ENCODE results near the gene DCDC1. TPM values are rescaled to one million over a fixed set of nuclear protein-coding genes. Genes with fewer than 3 reads are reported as not detected.

Gene DCDC1
- total RNA-seq, 2 experiments from 2014 or later = not detected

DNA sequence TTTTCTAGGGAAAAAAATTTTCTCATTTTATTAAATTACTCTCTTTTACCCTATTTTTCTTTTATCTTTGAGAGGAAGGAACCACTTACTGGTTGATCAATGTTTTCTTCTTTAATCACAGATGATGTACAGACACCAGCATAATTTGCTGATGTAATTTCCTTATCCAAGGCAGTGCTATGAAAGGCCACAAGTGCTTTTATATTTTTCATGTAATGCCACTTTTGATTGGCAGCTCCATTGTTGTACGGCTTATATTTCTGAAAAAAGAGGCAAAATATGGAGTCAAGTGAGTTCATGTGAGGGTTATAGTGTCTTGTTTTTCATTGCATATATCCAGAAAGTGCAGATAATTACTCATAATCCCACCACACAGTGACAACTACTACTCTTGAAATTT, 460.7 kb downstream of the DCDC1 start:
- Mint-ChIP-seq H3K36me3 (no peaks in the 10 kb centered on the region), H3K27ac (no peak overlapping the region), H3K4me3 (no peak overlapping the region), H3K9me3 (no peaks in the 10 kb centered on the region), H3K4me1 (no peaks in the 10 kb centered on the region), H3K27me3 (no peaks in the 10 kb centered on the region)
- DNase-seq (no peak), ATAC-seq (ENCODE audit: low read depth) (no peak)
- POLR2A ChIA-PET = no interaction called here

- ATAC-seq (ENCODE audit: low read depth) (no peak), DNase-seq (no peak)
- Mint-ChIP-seq H3K27ac (no peak overlapping the region), H3K36me3 (no peaks in the 10 kb centered on the region), H3K4me1 (no peaks in the 10 kb centered on the region), H3K4me3 (no peak overlapping the region), H3K27me3 (no peaks in the 10 kb centered on the region), H3K9me3 (no peaks in the 10 kb centered on the region)
- POLR2A ChIA-PET = no interaction called here
Measured at GRCh38 chr11:30908272-30908671, 461.3 kb downstream of the DCDC1 start.

DNA sequence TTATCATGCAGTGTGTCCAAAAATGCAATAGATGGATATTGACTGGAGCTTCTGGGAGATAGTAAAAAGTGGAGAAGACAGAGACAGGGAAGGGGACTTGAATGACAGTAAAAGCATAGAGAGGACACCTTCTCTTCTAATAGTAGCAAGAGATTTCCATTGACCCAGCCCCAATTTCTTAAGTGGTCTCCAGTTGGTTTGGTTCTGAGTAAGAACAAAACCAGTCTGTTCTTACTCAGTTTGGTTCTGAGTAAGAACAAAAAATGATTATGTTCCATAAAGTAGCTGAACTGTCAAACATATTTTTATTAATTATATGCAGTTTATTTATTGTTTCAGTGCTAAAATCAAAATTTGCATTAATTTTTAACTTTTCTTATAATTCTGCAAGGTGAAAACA, 466.6 kb downstream of the DCDC1 start:
- no peaks in the 10 kb centered on the region for H3K4me1 Mint-ChIP-seq
- H3K9me3 Mint-ChIP-seq = no peaks in the 10 kb centered on the region
- H3K36me3 Mint-ChIP-seq = no peaks in the 10 kb centered on the region
- no peak overlapping the region for H3K4me3 Mint-ChIP-seq
- no peak overlapping the region for H3K27ac Mint-ChIP-seq
- ATAC-seq (ENCODE audit: low read depth) (no peak), DNase-seq (no peak)
- POLR2A ChIA-PET = no interaction called here
- no peaks in the 10 kb centered on the region for H3K27me3 Mint-ChIP-seq

DNA sequence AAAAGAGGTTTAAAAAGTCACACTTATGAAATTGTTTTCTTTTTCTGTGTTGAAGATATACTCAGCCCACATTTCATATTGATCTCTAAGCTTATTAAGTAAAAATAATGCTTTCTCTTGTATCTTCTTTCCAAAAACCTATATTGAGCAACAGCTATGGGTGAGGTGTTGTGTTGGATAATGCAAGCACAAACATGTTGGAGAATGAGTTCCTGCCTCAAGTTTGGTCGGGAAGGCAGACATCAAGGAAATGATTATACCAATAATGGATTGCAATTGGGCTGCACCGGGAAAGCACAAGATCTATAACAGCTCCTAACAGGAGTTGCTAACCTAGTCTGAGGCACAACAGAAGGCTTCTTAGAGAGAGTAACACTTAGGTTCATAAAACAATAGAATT, 474.5 kb downstream of the DCDC1 start:
- Mint-ChIP-seq H3K27ac (no peak overlapping the region), H3K4me1 (no peaks in the 10 kb centered on the region), H3K9me3 (no peaks in the 10 kb centered on the region), H3K27me3 (peaks cover 4% of the 10 kb centered on the region), H3K36me3 (no peaks in the 10 kb centered on the region), H3K4me3 (no peak overlapping the region)
- ATAC-seq (ENCODE audit: low read depth) (no peak), DNase-seq (no peak)
- POLR2A ChIA-PET = no interaction called here

DNA sequence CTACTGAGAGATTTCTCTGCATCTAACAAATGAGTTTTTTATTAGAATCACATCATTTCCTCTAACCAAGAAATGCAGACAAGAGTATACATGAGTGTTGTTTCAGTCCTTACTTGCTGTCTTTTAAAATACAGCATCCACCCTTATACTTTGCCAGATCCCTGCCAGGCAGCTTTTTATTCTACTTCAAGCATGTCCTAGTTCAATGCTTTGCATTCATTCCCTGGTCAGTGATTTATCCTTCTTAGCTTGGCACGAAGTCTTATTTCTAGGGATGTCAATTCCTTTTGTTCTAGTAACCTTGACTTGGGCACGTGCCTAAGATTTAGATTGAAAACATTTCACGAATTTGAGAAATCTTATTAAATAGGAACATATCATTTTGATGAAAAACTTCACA, 476.2 kb downstream of the DCDC1 start:
- DNase-seq (no peak), ATAC-seq (ENCODE audit: low read depth) (no peak)
- H3K4me1 Mint-ChIP-seq = no peaks in the 10 kb centered on the region
- POLR2A ChIA-PET = no interaction called here
- H3K27ac Mint-ChIP-seq = no peak overlapping the region
- H3K36me3 Mint-ChIP-seq = no peaks in the 10 kb centered on the region
- H3K9me3 Mint-ChIP-seq = no peaks in the 10 kb centered on the region
- peaks cover 4% of the 10 kb centered on the region for H3K27me3 Mint-ChIP-seq
- H3K4me3 Mint-ChIP-seq = no peak overlapping the region

DNA sequence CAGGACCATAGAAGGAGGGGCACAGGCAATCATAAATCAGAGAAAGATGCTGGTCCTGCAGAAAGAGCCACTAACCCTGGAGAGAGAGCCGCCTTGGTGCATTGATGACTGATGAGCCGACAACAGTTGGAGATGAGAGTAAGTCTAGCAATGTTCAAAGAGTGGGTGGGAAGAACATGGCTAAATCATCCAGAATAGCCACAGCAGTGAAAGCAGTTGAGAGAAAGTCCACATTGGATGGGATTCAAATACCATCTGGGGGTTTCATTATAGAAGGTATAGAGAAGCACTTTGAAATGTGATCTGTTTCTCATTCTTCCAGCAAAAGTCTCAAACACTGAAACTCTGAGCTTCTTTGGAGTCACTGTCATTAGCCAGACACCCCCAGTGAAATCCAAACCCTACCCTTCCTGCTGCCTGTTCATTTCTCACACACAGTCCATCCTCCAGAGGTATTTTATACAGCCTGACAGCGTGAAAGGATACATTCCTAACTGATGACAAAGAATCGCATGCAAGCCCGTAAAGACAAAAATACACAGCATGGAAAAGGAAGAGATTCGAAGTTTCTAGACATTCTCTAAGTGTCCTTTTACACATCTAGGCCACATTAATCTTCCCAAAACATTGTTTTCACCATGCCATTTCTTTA, 480.3 kb downstream of the DCDC1 start:
- H3K4me1 Mint-ChIP-seq = no peaks in the 10 kb centered on the region
- no peak for DNase-seq
- H3K36me3 Mint-ChIP-seq = no peaks in the 10 kb centered on the region
- H3K27me3 Mint-ChIP-seq = peaks cover 4% of the 10 kb centered on the region
- no peak for ATAC-seq (ENCODE audit: low read depth)
- no peaks in the 10 kb centered on the region for H3K9me3 Mint-ChIP-seq
- H3K4me3 Mint-ChIP-seq = no peak overlapping the region
- no peak overlapping the region for H3K27ac Mint-ChIP-seq
- POLR2A ChIA-PET = no interaction called here

DNA sequence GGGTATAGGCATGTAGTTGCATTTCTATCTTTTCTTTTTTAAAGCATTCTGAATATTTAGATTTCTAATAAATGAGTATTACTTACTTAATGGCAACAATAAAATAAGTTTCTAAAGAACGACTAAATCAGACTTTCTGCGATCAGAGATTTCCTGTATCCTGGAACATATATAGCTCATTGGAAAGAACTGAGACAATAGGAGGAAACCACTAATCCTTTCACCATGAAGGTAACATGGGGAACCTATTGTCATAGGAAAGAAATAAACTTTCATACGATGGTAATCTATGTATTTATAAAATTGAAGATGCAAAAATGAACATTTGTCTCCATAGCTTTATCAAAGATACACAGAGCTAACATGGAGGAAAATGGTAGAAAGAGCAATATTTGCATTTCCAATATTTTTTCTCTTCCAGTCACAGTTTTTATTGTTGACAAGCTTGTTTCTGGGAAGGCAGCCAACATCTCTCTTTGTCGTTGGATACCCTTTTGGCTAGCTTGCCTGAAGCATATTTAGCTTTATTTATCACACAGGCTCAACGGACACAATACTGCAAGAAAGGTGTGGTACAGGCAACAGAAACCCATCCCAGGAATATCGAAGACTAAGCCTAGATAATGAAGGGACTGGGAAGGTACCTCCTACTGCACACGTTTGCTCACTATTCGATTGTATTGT, 490.1 kb downstream of the DCDC1 start:
- no peak overlapping the region for H3K4me3 Mint-ChIP-seq

DNA sequence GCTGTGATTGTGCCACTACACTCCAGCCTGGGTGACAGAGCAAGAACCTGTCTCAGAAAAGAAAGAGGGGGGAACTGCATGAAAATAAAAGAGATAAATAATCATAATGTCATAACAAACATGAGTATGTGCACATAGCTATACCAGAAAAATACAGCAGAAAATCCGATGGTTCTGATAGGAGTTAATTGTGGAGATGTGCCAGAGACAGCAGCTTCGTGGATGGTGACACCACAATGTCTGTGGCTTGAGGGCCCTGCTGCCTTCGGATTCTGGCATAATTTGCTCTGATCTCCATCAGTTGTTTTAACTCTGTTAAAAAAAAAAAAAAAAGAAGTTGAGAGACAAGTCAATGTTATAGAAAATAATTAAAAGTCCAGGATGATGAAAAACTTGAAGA, 491.1 kb downstream of the DCDC1 start:
- H3K4me1 Mint-ChIP-seq = no peaks in the 10 kb centered on the region
- POLR2A ChIA-PET = no interaction called here

More for the DNA sequence above, 490.1 kb downstream of the DCDC1 start:
- H3K27me3 Mint-ChIP-seq = peaks cover 3% of the 10 kb centered on the region
- H3K9me3 Mint-ChIP-seq = no peaks in the 10 kb centered on the region
- no peaks in the 10 kb centered on the region for H3K36me3 Mint-ChIP-seq
- DNase-seq (no peak), ATAC-seq (ENCODE audit: low read depth) (no peak)
- H3K4me1 Mint-ChIP-seq = no peaks in the 10 kb centered on the region
- POLR2A ChIA-PET = no interaction called here
- H3K27ac Mint-ChIP-seq = no peak overlapping the region

DNA sequence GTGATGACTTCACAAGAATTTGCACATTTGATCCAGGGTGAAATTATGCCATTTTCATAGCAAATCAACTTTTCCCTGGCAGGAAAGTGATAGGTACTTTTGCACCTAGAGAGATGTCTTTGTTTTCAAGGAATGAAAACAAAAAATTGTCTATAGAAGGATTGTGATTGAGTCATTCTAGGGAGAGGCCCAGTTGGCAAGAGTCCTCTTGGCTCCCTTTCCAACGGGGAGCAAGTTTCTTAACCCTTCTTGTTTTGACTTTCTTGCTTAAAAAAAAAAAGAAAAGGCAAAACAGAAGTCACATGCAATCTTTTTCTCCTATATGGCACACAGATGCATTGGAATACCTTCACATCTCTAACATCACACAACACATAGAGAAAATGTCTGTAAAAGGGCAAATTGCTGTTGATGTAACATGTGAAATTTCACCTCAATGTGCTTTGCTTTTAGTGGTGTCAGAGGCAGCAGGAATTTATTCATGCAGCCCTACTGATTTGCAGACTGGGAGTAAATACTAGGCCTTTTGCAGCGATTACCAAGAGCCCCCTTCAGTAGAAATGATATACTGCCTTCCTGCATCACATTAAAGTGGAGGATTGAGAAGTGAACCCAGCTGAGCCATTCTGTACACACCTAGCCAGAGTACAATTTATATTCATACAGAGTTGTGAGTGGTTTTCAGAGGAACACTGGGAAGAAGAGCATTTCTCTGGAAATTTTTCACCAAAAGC, 492.7 kb downstream of the DCDC1 start:
- Mint-ChIP-seq H3K36me3 (no peaks in the 10 kb centered on the region), H3K27ac (no peak overlapping the region), H3K4me3 (no peak overlapping the region), H3K4me1 (no peaks in the 10 kb centered on the region), H3K9me3 (no peaks in the 10 kb centered on the region), H3K27me3 (no peaks in the 10 kb centered on the region)
- ATAC-seq (ENCODE audit: low read depth) (no peak), DNase-seq (no peak)
- POLR2A ChIA-PET = no interaction called here

More for the DNA sequence above, 491.1 kb downstream of the DCDC1 start:
- Mint-ChIP-seq H3K36me3 (no peaks in the 10 kb centered on the region), H3K27me3 (peaks cover 3% of the 10 kb centered on the region), H3K27ac (no peak overlapping the region), H3K4me3 (no peak overlapping the region), H3K9me3 (no peaks in the 10 kb centered on the region)
- no peak for DNase-seq
- no peak for ATAC-seq (ENCODE audit: low read depth)

- Mint-ChIP-seq H3K9me3 (no peaks in the 10 kb centered on the region), H3K4me3 (no peak overlapping the region), H3K36me3 (no peaks in the 10 kb centered on the region), H3K4me1 (no peaks in the 10 kb centered on the region), H3K27me3 (no peaks in the 10 kb centered on the region), H3K27ac (no peak overlapping the region)
- POLR2A ChIA-PET = no interaction called here
- DNase-seq (no peak), ATAC-seq (ENCODE audit: low read depth) (no peak)
Measured at GRCh38 chr11:30876228-30876627, 493.3 kb downstream of the DCDC1 start.

DNA sequence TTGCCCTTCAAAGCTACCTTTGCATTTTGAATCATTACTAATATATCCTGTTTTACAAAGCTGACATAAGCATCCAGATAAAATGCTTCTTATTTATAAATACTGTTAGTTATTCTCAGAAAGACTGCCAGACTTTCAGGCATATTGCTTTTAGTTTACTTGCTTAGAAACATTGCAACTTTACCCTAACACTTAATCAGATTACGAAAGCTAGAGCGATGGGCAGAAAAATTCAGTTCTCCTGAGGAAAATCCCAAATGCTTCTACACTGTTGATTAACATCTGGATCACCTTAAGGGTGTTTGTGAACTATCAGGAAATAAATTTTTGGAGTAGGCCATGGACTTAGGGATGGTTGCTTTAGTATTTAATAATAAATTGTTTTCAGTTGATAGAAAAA, 493.7 kb downstream of the DCDC1 start:
- no peak for ATAC-seq (ENCODE audit: low read depth)
- Mint-ChIP-seq H3K4me3 (no peak overlapping the region), H3K9me3 (no peaks in the 10 kb centered on the region), H3K27me3 (no peaks in the 10 kb centered on the region), H3K4me1 (no peaks in the 10 kb centered on the region), H3K36me3 (no peaks in the 10 kb centered on the region), H3K27ac (no peak overlapping the region)
- POLR2A ChIA-PET = no interaction called here
- no peak for DNase-seq

GRCh38 chr11:30873924-30874610, 495.5 kb downstream of the DCDC1 start:
- DNase-seq (no peak), ATAC-seq (ENCODE audit: low read depth) (no peak)
- H3K27ac Mint-ChIP-seq = no peak overlapping the region
- H3K4me3 Mint-ChIP-seq = no peak overlapping the region
- H3K4me1 Mint-ChIP-seq = no peaks in the 10 kb centered on the region
- no peaks in the 10 kb centered on the region for H3K9me3 Mint-ChIP-seq
- no peaks in the 10 kb centered on the region for H3K27me3 Mint-ChIP-seq
- no peaks in the 10 kb centered on the region for H3K36me3 Mint-ChIP-seq
- POLR2A ChIA-PET = no interaction called here

DNA sequence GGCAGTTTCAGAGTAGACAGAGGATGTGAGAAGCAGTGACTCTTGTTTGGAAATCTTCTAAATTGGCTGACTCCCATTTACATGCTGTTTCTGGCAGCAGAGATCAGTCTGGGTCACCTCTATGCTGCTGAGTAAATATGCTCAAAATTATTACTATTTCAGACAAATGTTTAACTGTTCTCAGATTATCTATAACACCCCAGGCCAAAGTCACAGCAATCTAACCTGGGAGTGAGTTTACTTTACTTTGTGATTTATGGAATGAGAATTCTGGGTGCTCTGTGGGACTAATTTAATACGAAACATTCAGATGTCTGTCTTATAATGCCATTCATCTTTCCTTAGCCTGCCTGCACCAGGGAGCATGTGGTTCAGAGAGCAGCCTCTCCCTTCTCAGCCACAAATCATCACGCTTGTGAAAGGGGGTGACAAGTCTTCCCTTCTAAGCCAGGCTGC, 500.9 kb downstream of the DCDC1 start:
- no peaks in the 10 kb centered on the region for H3K36me3 Mint-ChIP-seq
- no peaks in the 10 kb centered on the region for H3K27me3 Mint-ChIP-seq
- H3K4me1 Mint-ChIP-seq = no peaks in the 10 kb centered on the region
- H3K27ac Mint-ChIP-seq = no peak overlapping the region
- POLR2A ChIA-PET = no interaction called here
- H3K9me3 Mint-ChIP-seq = no peaks in the 10 kb centered on the region
- DNase-seq (no peak), ATAC-seq (ENCODE audit: low read depth) (no peak)
- no peak overlapping the region for H3K4me3 Mint-ChIP-seq
